Fibroblast of gingiva (primary cell): ENCODE data around the gene PIK3R4.
A peak's percentile ranks its signal among the peaks of the same experiment; 100 is the strongest.

Source experiments
- DNase-seq: peaks from one replicate; pipeline ENCODE4 v3.0.0-alpha.2; 2011; ENCODE audit warnings: low read depth

The PIK3R4 gene

GRCh38 chr3:130741946-130742610, 4.6 kb downstream of the PIK3R4 start:
- DNase-seq: no peak

- DNase-seq: no peak
Observed at GRCh38 chr3:130739848-130740247, 6.8 kb downstream of the PIK3R4 start.

- DNase-seq: no peak
Observed at GRCh38 chr3:130738241-130738640, 8.4 kb downstream of the PIK3R4 start.

GRCh38 chr3:130737622-130738021, 9.0 kb downstream of the PIK3R4 start:
- no peak for DNase-seq

- no peak for DNase-seq
Observed at GRCh38 chr3:130733236-130733875, 13.3 kb downstream of the PIK3R4 start.

- no peak for DNase-seq
Observed at GRCh38 chr3:130732501-130732900, 14.1 kb downstream of the PIK3R4 start.

GRCh38 chr3:130731817-130732216, 14.8 kb downstream of the PIK3R4 start:
- DNase-seq: no peak

GRCh38 chr3:130729154-130729553, 17.5 kb downstream of the PIK3R4 start:
- no peak for DNase-seq

- DNase-seq: no peak
Observed at GRCh38 chr3:130728037-130728436, 18.6 kb downstream of the PIK3R4 start.

GRCh38 chr3:130725746-130726145, 20.9 kb downstream of the PIK3R4 start:
- no peak for DNase-seq

GRCh38 chr3:130715616-130716015, 31.0 kb downstream of the PIK3R4 start:
- peak; percentile 50 for DNase-seq

- DNase-seq: no peak
Observed at GRCh38 chr3:130712718-130713423, 33.8 kb downstream of the PIK3R4 start.

GRCh38 chr3:130711565-130712324, 34.9 kb downstream of the PIK3R4 start:
- no peak for DNase-seq

- DNase-seq: peak; percentile 57
Observed at GRCh38 chr3:130709671-130710070, 37.0 kb downstream of the PIK3R4 start.

- DNase-seq: peak; percentile 62
Observed at GRCh38 chr3:130707902-130708601, 38.6 kb downstream of the PIK3R4 start.

GRCh38 chr3:130705501-130705900, 41.1 kb downstream of the PIK3R4 start:
- DNase-seq: no peak

- no peak for DNase-seq
Observed at GRCh38 chr3:130702985-130703384, 43.6 kb downstream of the PIK3R4 start.

- DNase-seq: peak; percentile 23
Observed at GRCh38 chr3:130700541-130700940, 46.1 kb downstream of the PIK3R4 start.

- DNase-seq: peak; percentile 30
Observed at GRCh38 chr3:130699765-130700164, 46.9 kb downstream of the PIK3R4 start.

GRCh38 chr3:130693314-130693713, 53.3 kb downstream of the PIK3R4 start:
- no peak for DNase-seq

GRCh38 chr3:130692455-130692854, 54.2 kb downstream of the PIK3R4 start:
- DNase-seq: no peak
